H1 (cell line): ENCODE data around the gene ITGB2. TPM values are rescaled to one million over a fixed set of nuclear protein-coding genes. Genes with fewer than 3 reads are reported as not detected.

Source experiments
- FOSL1 ChIP-seq: IDR thresholded peaks from 2 replicates; pipeline ENCODE4 v1.6.1; 2011; ENCODE audit warnings: mild to moderate bottlenecking, low read depth, low read length, moderate library complexity; ENCODE audit not compliant: insufficient read depth
- MAFK ChIP-seq: IDR thresholded peaks from 2 replicates; pipeline ENCODE4 v1.6.1; 2012; ENCODE audit warnings: low read depth, mild to moderate bottlenecking, improper control_type of control experiment, low read length
- SIX5 ChIP-seq: IDR thresholded peaks from 2 replicates; pipeline ENCODE4 v1.6.1; 2011; ENCODE audit warnings: mild to moderate bottlenecking, low read depth, low read length
- SP1 ChIP-seq: IDR thresholded peaks from 2 replicates; pipeline ENCODE4 v1.6.1; 2011; ENCODE audit warnings: low read depth, low read length
- polyA plus RNA-seq, 7 experiments: library from polyadenylated mRNA; depleted of rRNA in 3 of 7; stranded (reverse) in 5 of 7; unstranded in 2 of 7; fragments of >200 nt in 5 of 7; fragments of 200-250 nt in 2 of 7; gene quantifications; 1 replicate in 5 of 7; 2 replicates in 1 of 7; 4 replicates in 1 of 7; pipeline versions ENCODE4 v1.2.1 to v1.2.3, GENCODE V29; 2011 to 2013; ENCODE audit warnings: missing spikeins in 2 of 7, mixed read lengths in 2 of 7
- total RNA-seq: library from RNA; stranded (reverse); fragmentation: NEBNext Ultra II Directional; extraction: Animal tissue kit (Norgen Biotek cat#: 25700); gene quantifications from 2 replicates; pipeline ENCODE4 v1.2.1, GENCODE V29; 2021

The ITGB2 gene
- total and polyA plus RNA-seq, 2 of the 8 experiments (the other 6 are each of a cell fraction or from before 2014, with no cell fraction given), result 0.24 to 0.63 TPM

- TF ChIP-seq FOSL1 (no peak), MAFK (no peak), SIX5 (no peak), SP1 (no peak)
Observed at GRCh38 chr21:44921928-44922327, 1.2 kb upstream of the ITGB2 start (continued).
